Measurements from ENCODE around the gene KRT79.

Gene KRT79

GRCh38 chr12:52799505-52800211, 34.5 kb downstream of the KRT79 start:
- peaks cover 2% of the 10 kb centered on the region for H3K27me3 ChIP-seq (replicated peaks)
- H3K27ac ChIP-seq = no peak overlapping the region
- H3K36me3 ChIP-seq (replicated peaks) = no peaks in the 10 kb centered on the region
- no peak overlapping the region for H3K4me3 ChIP-seq (ENCODE audit: low read depth, low read length)
- TF ChIP-seq, protein P1, sequence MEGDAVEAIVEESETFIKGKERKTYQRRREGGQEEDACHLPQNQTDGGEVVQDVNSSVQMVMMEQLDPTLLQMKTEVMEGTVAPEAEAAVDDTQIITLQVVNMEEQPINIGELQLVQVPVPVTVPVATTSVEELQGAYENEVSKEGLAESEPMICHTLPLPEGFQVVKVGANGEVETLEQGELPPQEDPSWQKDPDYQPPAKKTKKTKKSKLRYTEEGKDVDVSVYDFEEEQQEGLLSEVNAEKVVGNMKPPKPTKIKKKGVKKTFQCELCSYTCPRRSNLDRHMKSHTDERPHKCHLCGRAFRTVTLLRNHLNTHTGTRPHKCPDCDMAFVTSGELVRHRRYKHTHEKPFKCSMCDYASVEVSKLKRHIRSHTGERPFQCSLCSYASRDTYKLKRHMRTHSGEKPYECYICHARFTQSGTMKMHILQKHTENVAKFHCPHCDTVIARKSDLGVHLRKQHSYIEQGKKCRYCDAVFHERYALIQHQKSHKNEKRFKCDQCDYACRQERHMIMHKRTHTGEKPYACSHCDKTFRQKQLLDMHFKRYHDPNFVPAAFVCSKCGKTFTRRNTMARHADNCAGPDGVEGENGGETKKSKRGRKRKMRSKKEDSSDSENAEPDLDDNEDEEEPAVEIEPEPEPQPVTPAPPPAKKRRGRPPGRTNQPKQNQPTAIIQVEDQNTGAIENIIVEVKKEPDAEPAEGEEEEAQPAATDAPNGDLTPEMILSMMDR (IDR thresholded peaks at IDR 0.05; ENCODE audit: low read depth, low read length, missing control alignments) = no peak
- in situ Hi-C loops (cut with HindIII; ENCODE audit: low pct_ligation_motif_present, low sequenced_read_pairs) = no loop called here
- DNase-seq = no peak

DNA sequence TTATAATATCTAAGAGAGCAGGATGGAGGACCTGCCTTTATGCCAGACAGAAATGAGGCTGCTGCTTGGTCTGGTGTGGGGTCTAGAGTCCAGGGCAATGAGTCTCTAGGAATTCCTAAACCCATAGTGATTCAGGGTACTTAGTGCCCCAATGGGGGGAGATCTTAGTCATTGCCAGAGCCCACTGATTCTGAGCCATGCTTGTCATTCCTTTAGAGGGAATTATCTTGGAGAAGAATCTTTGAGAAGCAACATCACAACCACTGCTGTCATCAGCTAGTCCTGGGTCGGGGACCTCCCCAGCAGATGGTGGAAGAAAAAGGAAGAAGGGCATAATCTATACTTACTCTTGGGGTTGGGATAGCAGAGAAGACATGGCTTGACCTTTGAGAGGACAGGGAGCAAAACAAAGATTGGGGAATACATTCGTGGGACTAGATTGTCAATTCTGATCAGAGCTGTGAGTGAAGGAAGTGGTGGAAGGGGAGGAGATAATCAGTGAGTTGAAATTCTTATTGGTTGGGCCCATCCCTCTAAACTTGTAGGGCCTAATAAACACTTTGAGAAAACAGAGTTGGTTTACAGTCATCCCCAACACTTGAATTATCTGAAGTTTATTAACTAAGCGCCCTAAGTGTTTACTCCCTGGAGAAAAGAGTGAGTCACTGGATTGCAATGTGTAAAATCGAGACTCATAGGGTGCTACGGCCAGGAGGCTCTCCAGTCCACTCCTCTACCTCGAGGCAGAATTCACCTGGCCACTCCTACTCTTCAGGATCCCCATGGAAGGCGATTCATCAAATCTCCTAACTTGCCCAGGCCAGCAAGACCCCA, 35.2 kb downstream of the KRT79 start:
- Histone ChIP-seq H3K27me3 (replicated peaks) (peaks cover 2% of the 10 kb centered on the region), H3K4me3 (ENCODE audit: low read depth, low read length) (no peak overlapping the region), H3K36me3 (replicated peaks) (no peaks in the 10 kb centered on the region), H3K27ac (no peak overlapping the region)
- in situ Hi-C loops (cut with HindIII; ENCODE audit: low pct_ligation_motif_present, low sequenced_read_pairs) = no loop called here
- TF ChIP-seq, protein P1 (IDR thresholded peaks at IDR 0.05; ENCODE audit: low read depth, low read length, missing control alignments) = no peak
- DNase-seq = no peak

- TF ChIP-seq, protein P1 (IDR thresholded peaks at IDR 0.05; ENCODE audit: low read depth, low read length, missing control alignments) = no peak
- Histone ChIP-seq H3K4me3 (ENCODE audit: low read depth, low read length) (no peak overlapping the region), H3K27ac (no peak overlapping the region), H3K36me3 (replicated peaks) (no peaks in the 10 kb centered on the region), H3K27me3 (replicated peaks) (peaks cover 2% of the 10 kb centered on the region)
- DNase-seq = no peak
- in situ Hi-C loops (cut with HindIII; ENCODE audit: low pct_ligation_motif_present, low sequenced_read_pairs) = no loop called here
These were observed 36.0 kb downstream of the KRT79 start for GRCh38 chr12:52798003-52798670.

DNA sequence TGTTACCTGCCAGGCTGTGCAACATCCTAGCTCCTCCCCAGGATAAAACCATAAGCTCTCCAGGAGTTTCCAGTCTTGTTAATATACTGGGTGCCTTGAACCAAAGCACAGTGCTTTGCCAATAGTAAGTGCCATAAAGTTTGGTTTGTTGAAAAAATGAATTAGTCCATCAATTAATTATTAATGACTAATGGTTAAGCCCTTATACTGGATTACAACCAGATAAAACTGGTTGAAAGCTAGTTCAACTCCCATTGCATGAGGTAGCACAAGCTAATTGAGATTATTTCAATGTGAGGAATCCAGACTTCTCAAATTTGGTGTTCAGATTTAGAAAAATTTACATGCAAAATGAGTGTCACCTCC, 36.6 kb downstream of the KRT79 start:
- in situ Hi-C loops (cut with HindIII; ENCODE audit: low pct_ligation_motif_present, low sequenced_read_pairs) = no loop called here
- Histone ChIP-seq H3K27me3 (replicated peaks) (peaks cover 2% of the 10 kb centered on the region), H3K27ac (no peak overlapping the region), H3K4me3 (ENCODE audit: low read depth, low read length) (no peak overlapping the region), H3K36me3 (replicated peaks) (no peaks in the 10 kb centered on the region)
- TF ChIP-seq, protein P1 (IDR thresholded peaks at IDR 0.05; ENCODE audit: low read depth, low read length, missing control alignments) = no peak
- no peak for DNase-seq

DNA sequence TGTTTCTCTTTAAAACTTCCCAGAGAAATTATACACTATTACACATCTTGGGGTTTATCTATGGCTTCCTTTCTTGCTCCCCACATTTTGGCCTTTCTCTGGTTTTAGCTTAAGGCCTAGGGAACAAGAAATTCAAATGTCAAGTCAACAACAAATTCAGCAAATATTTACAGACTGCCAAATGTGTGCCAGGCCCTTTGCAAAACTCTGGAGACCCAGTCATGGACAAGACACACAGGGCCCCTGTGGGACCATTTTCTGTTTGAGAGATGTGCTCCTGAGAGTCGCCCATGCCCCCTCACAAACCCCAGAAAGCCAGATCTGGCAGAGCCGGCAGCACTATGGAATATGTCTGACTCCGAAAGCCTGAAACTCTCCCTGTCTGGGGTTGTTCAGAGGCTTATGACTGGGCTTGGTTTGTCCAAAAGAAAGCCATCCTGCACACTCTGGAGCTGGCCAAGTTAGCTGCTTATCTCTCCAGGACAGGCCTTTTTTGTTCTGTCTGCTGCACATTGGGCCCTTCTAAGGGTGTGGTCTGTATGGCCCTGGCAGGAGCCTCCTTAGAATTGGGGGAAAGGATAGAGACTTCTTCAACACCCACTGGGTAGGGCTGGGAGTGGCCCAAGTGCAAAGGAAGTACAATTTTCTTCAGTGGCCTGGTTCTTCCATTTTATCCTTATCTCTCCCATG, 37.1 kb downstream of the KRT79 start:
- in situ Hi-C loops (cut with HindIII; ENCODE audit: low pct_ligation_motif_present, low sequenced_read_pairs) = no loop called here
- no peak overlapping the region for H3K27ac ChIP-seq
- peaks cover under 1% of the 10 kb centered on the region for H3K27me3 ChIP-seq (replicated peaks)
- H3K36me3 ChIP-seq (replicated peaks) = no peaks in the 10 kb centered on the region
- H3K4me3 ChIP-seq (ENCODE audit: low read depth, low read length) = no peak overlapping the region
- no peak for DNase-seq
- TF ChIP-seq, protein P1 (IDR thresholded peaks at IDR 0.05; ENCODE audit: low read depth, low read length, missing control alignments) = no peak
